ENCODE data around the gene DHODH. TPM values are rescaled to one million over a fixed set of nuclear protein-coding genes. Genes with fewer than 3 reads are reported as not detected.

Gene DHODH
- total RNA-seq, 2 donors from 2014 or later: 7.3 to 8.0 TPM

GRCh38 chr16:72009779-72010178 lies 1.2 kb downstream of the DHODH start:
- intact Hi-C loops (cut with DNase I): no loop called here
- DNase-seq (ENCODE audit: low spot score): no peak

GRCh38 chr16:72012607-72013006 lies 4.1 kb downstream of the DHODH start:
- intact Hi-C loops (cut with DNase I): no loop called here
- DNase-seq (ENCODE audit: low spot score): no peak

GRCh38 chr16:72013389-72013788 lies 4.8 kb downstream of the DHODH start:
- no peak for DNase-seq (ENCODE audit: low spot score)
- intact Hi-C loops (cut with DNase I): no loop called here

GRCh38 chr16:72013888-72014581 lies 5.5 kb downstream of the DHODH start:
- DNase-seq (ENCODE audit: low spot score): no peak
- intact Hi-C loops (cut with DNase I): no loop called here

GRCh38 chr16:72014675-72015074 lies 6.1 kb downstream of the DHODH start:
- DNase-seq (ENCODE audit: low spot score): no peak
- intact Hi-C loops (cut with DNase I): no loop called here

GRCh38 chr16:72015124-72015523 lies 6.6 kb downstream of the DHODH start:
- no peak for DNase-seq (ENCODE audit: low spot score)
- intact Hi-C loops (cut with DNase I): no loop called here

- intact Hi-C loops (cut with DNase I): no loop called here
- DNase-seq (ENCODE audit: low spot score): no peak
These were observed 9.9 kb downstream of the DHODH start for GRCh38 chr16:72018470-72018869.

GRCh38 chr16:72021043-72021442 lies 12.5 kb downstream of the DHODH start:
- no peak for DNase-seq (ENCODE audit: low spot score)
- intact Hi-C loops (cut with DNase I): no loop called here

GRCh38 chr16:72022127-72022526 lies 13.6 kb downstream of the DHODH start:
- intact Hi-C loops (cut with DNase I): no loop called here
- DNase-seq (ENCODE audit: low spot score): no peak

- intact Hi-C loops (cut with DNase I): no loop called here
- no peak for DNase-seq (ENCODE audit: low spot score)
These were observed 15.4 kb downstream of the DHODH start for GRCh38 chr16:72023962-72024361.

- intact Hi-C loops (cut with DNase I): no loop called here
- no peak for DNase-seq (ENCODE audit: low spot score)
These were observed 16.4 kb downstream of the DHODH start for GRCh38 chr16:72024862-72025382.

GRCh38 chr16:72025404-72026114 lies 17.0 kb downstream of the DHODH start:
- DNase-seq (ENCODE audit: low spot score): no peak
- intact Hi-C loops (cut with DNase I): no loop called here

- intact Hi-C loops (cut with DNase I): no loop called here
These were observed 19.3 kb downstream of the DHODH start for GRCh38 chr16:72027669-72028378.

GRCh38 chr16:72029567-72030271 lies 21.2 kb downstream of the DHODH start:
- intact Hi-C loops (cut with DNase I): no loop called here
- no peak for DNase-seq (ENCODE audit: low spot score)

More at GRCh38 chr16:72027669-72028378, 19.3 kb downstream of the DHODH start:
- DNase-seq (ENCODE audit: low spot score): no peak

- no peak for DNase-seq (ENCODE audit: low spot score)
These were observed 24.9 kb downstream of the DHODH start for GRCh38 chr16:72033437-72033836.

GRCh38 chr16:72036098-72036497 lies 27.6 kb downstream of the DHODH start:
- intact Hi-C loops (cut with DNase I): no loop called here
- DNase-seq (ENCODE audit: low spot score): no peak

More at GRCh38 chr16:72033437-72033836, 24.9 kb downstream of the DHODH start:
- intact Hi-C loops (cut with DNase I): no loop called here

- DNase-seq (ENCODE audit: low spot score): no peak
- intact Hi-C loops (cut with DNase I): no loop called here
These were observed 33.7 kb downstream of the DHODH start for GRCh38 chr16:72042157-72042660.

- intact Hi-C loops (cut with DNase I): no loop called here
- no peak for DNase-seq (ENCODE audit: low spot score)
These were observed 34.5 kb downstream of the DHODH start for GRCh38 chr16:72043058-72043457.

GRCh38 chr16:72043539-72043938 lies 35.0 kb downstream of the DHODH start:
- no peak for DNase-seq (ENCODE audit: low spot score)
- intact Hi-C loops (cut with DNase I): no loop called here

Measured in posterior vena cava (tissue), 2 donors.